ENCODE results near the gene SLC15A2.
"Not testable (repeated sequence)": the region's sequence is repeated elsewhere in the genome, so short reads cannot be mapped to it uniquely, and the experiment has no call there.

The SLC15A2 gene
- total RNA-seq, result 1.5 to 9.0 (median 4.9) reads per million in 17 experiments

GRCh38 chr3:121894301-121894990, at the start of gene SLC15A2:
Gene SLC15A2, plus strand, starts transcription at chr3:121894401. Its CDS starts 76 bp downstream, at chr3:121894477.
- DNase-seq, result peak; percentile 15 to 48 (median 29)

GRCh38 chr3:121844892-121845291, 49.3 kb upstream of the SLC15A2 start:
- DNase-seq, result no peak

- no peak for DNase-seq
Observed at GRCh38 chr3:121852256-121852655, 41.9 kb upstream of the SLC15A2 start.

GRCh38 chr3:121855555-121855954, 38.6 kb upstream of the SLC15A2 start:
- DNase-seq, result peak in 1 of 4 experiments; percentile 17

GRCh38 chr3:121857778-121858177, 36.4 kb upstream of the SLC15A2 start:
- DNase-seq, result not testable (repeated sequence)

- DNase-seq, result not testable (repeated sequence)
Observed at GRCh38 chr3:121863247-121863646, 31.0 kb upstream of the SLC15A2 start.

- DNase-seq, result peak; percentile 23 to 70 (median 46)
Observed at GRCh38 chr3:121863801-121864200, 30.4 kb upstream of the SLC15A2 start.

- peak in 2 of 4 experiments; percentile 24 to 38 for DNase-seq
Observed at GRCh38 chr3:121869736-121870135, 24.5 kb upstream of the SLC15A2 start.

- DNase-seq, result no peak
Observed at GRCh38 chr3:121870717-121871116, 23.5 kb upstream of the SLC15A2 start.

GRCh38 chr3:121871430-121871829, 22.8 kb upstream of the SLC15A2 start:
- DNase-seq, result peak in 2 of 4 experiments; percentile 29 to 31

- DNase-seq, result no peak
Observed at GRCh38 chr3:121878411-121878810, 15.8 kb upstream of the SLC15A2 start.

- DNase-seq, result peak; percentile 15 to 53 (median 43)
Observed at GRCh38 chr3:121883507-121883906, 10.7 kb upstream of the SLC15A2 start.

- DNase-seq, result no peak
Observed at GRCh38 chr3:121885386-121885785, 8.8 kb upstream of the SLC15A2 start.

- DNase-seq, result no peak
Observed at GRCh38 chr3:121895121-121895520, 920 bp downstream of the SLC15A2 start.

- no peak for DNase-seq
Observed at GRCh38 chr3:121895736-121896135, 1.5 kb downstream of the SLC15A2 start.

GRCh38 chr3:121896823-121897222, 2.6 kb downstream of the SLC15A2 start:
- DNase-seq, result no peak

GRCh38 chr3:121897296-121897695, 3.1 kb downstream of the SLC15A2 start:
- DNase-seq, result no peak

- DNase-seq, result peak in 2 of 4 experiments; percentile 18 to 24
Observed at GRCh38 chr3:121913305-121913990, 19.2 kb downstream of the SLC15A2 start.

GRCh38 chr3:121914081-121914998, 20.1 kb downstream of the SLC15A2 start:
- DNase-seq, result peak in 2 of 4 experiments; percentile 32 to 34

- DNase-seq, result no peak
Observed at GRCh38 chr3:121916189-121916588, 22.0 kb downstream of the SLC15A2 start.

GRCh38 chr3:121918779-121919483, 24.7 kb downstream of the SLC15A2 start:
- DNase-seq, result no peak

- no peak for DNase-seq
Observed at GRCh38 chr3:121924734-121925133, 30.5 kb downstream of the SLC15A2 start.

Measured in suppressor macrophage (primary cell).